ENCODE measurements around the gene MAML2. TPM values are rescaled to one million over a fixed set of nuclear protein-coding genes. Genes with fewer than 3 reads are reported as not detected.

Gene MAML2
- total RNA-seq, 1 experiment from 2014 or later, result 2.7 TPM

DNA sequence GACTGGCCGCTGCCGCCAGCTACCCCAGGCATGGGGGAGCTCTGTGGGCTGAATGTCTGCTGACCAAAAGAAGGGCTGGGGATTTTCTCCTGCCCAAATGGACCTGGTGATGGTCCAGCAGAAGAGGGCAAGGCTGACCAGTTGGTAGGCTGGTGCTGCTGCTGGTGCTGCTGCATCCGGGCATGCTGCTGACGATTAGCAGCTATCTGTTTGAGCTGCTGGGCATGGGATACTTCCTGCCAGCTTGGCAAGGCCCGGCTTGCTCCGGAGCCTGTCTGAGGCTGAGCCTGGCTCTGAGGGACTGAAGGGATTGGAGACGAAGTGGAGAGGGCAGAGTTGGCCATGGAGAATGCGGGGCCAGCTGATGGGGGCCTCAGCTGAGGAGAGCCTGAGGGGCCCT is 250.5 kb downstream of the MAML2 start:
- Histone ChIP-seq H3K23ac (ENCODE audit: insufficient read length, low read depth, low read length) (no peak overlapping the region), H4K20me1 (ENCODE audit: control insufficient read depth, insufficient read depth, insufficient read length) (no peaks in the 10 kb centered on the region), H2AK5ac (ENCODE audit: insufficient read length, low read length) (no peak overlapping the region), H3K9ac (ENCODE audit: extremely low read depth, insufficient read length, low read length) (no peak overlapping the region), H2AFZ (ENCODE audit: low read length) (no peak overlapping the region), H4K5ac (ENCODE audit: insufficient read length, low read depth, low read length) (no peak overlapping the region), H3T11ph (ENCODE audit: low read length) (no peak overlapping the region), H3K23me2 (ENCODE audit: insufficient read length, low read depth, low read length, poor library complexity, severe bottlenecking) (no peaks in the 10 kb centered on the region), H3K79me2 (ENCODE audit: insufficient read depth, low read length) (no peaks in the 10 kb centered on the region), H2BK15ac (ENCODE audit: low read depth, low read length) (peak overlapping the region; percentile 57; the same call in 1 of the 2 replicates), H3K18ac (ENCODE audit: insufficient read length, low read depth, low read length) (no peak overlapping the region), H3K4me2 (ENCODE audit: insufficient read depth, insufficient read length, low read length) (no peak overlapping the region), H2BK12ac (ENCODE audit: insufficient read length, low read depth, low read length) (no peak overlapping the region), H3K56ac (ENCODE audit: insufficient read length, low read depth, low read length) (no peak overlapping the region), H3K27me3 (ENCODE audit: insufficient read depth, low read length) (no peaks in the 10 kb centered on the region), H4K8ac (replicated peaks; ENCODE audit: insufficient read length, low read depth, low read length) (no peak overlapping the region), H3K14ac (ENCODE audit: insufficient read depth, low read length) (no peak overlapping the region; the same call in 1 of the 2 replicates), H4K91ac (ENCODE audit: insufficient read length, low read depth, low read length) (no peak overlapping the region), H2BK20ac (ENCODE audit: low read depth, low read length, poor library complexity, severe bottlenecking) (no peak overlapping the region), H2BK120ac (ENCODE audit: low read depth, low read length, poor library complexity, severe bottlenecking) (no peak overlapping the region), H3K4ac (ENCODE audit: low read depth, low read length) (no peak overlapping the region), H3K9me3 (ENCODE audit: control insufficient read depth, low read depth, low read length) (no peaks in the 10 kb centered on the region), H3K4me1 (ENCODE audit: insufficient read depth, low read length) (0 out of 2 replicates have a peak, but pooled peaks cover 3% of the 10 kb centered on the region), H3K27ac (ENCODE audit: insufficient read length, low read depth, low read length) (no peak overlapping the region), H3K79me1 (ENCODE audit: insufficient read depth, low read depth, low read length, poor library complexity, severe bottlenecking) (no peaks in the 10 kb centered on the region), H2BK5ac (ENCODE audit: insufficient read length, low read length) (no peak overlapping the region)
- TF ChIP-seq, protein P1, sequence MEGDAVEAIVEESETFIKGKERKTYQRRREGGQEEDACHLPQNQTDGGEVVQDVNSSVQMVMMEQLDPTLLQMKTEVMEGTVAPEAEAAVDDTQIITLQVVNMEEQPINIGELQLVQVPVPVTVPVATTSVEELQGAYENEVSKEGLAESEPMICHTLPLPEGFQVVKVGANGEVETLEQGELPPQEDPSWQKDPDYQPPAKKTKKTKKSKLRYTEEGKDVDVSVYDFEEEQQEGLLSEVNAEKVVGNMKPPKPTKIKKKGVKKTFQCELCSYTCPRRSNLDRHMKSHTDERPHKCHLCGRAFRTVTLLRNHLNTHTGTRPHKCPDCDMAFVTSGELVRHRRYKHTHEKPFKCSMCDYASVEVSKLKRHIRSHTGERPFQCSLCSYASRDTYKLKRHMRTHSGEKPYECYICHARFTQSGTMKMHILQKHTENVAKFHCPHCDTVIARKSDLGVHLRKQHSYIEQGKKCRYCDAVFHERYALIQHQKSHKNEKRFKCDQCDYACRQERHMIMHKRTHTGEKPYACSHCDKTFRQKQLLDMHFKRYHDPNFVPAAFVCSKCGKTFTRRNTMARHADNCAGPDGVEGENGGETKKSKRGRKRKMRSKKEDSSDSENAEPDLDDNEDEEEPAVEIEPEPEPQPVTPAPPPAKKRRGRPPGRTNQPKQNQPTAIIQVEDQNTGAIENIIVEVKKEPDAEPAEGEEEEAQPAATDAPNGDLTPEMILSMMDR (conservative IDR thresholded peaks at IDR 0.05), result no peak
- DNase-seq, result no peak
- Mint-ChIP-seq H3K27ac (0 out of 7 replicates have a peak overlapping the region, but pooled peaks of 1 of the 3 experiments have one; percentile 45), H3K9me3 (no peaks in the 10 kb centered on the region), H3K4me3 (no peak overlapping the region), H3K4me1 (peaks cover 13 to 15% of the 10 kb centered on the region in 2 experiments), H3K36me3 (ENCODE audit: insufficient read depth in 1 of 3, low read depth in 3 of 3) (no peaks in the 10 kb centered on the region), H3K27me3 (ENCODE audit: low read depth) (no peaks in the 10 kb centered on the region)
- no CpG with 5 or more reads among the region's 8 CpGs for WGBS (ENCODE audit: extremely low coverage, insufficient read length, low lambda C conversion rate)
